Fibroblast of gingiva (primary cell): ENCODE data around the gene IFT81.
"Not testable (repeated sequence)": the region's sequence is repeated elsewhere in the genome, so short reads cannot be mapped to it uniquely, and the experiment has no call there.

Experiments used
- DNase-seq: peaks from one replicate; pipeline ENCODE4 v3.0.0-alpha.2; 2011; ENCODE audit warnings: low read depth

The IFT81 gene

GRCh38 chr12:110245369-110245772 is 121.2 kb downstream of the IFT81 start:
- no peak for DNase-seq

GRCh38 chr12:110246636-110247339 is 122.6 kb downstream of the IFT81 start:
- no peak for DNase-seq

GRCh38 chr12:110247340-110248095 is 123.4 kb downstream of the IFT81 start:
- no peak for DNase-seq

GRCh38 chr12:110248096-110248447 is 123.9 kb downstream of the IFT81 start:
- no peak for DNase-seq

GRCh38 chr12:110249105-110249504 is 124.9 kb downstream of the IFT81 start:
- DNase-seq, result peak; percentile 30

- peak; percentile 27 for DNase-seq
These were observed 125.6 kb downstream of the IFT81 start for GRCh38 chr12:110249716-110250225.

GRCh38 chr12:110251381-110251780 is 127.2 kb downstream of the IFT81 start:
- DNase-seq, result no peak

GRCh38 chr12:110252716-110253115 is 128.6 kb downstream of the IFT81 start:
- no peak for DNase-seq

GRCh38 chr12:110253176-110253575 is 129.0 kb downstream of the IFT81 start:
- peak; percentile 22 for DNase-seq

- no peak for DNase-seq
These were observed 130.9 kb downstream of the IFT81 start for GRCh38 chr12:110254971-110255540.

- DNase-seq, result not testable (repeated sequence)
These were observed 131.8 kb downstream of the IFT81 start for GRCh38 chr12:110255890-110256456.

GRCh38 chr12:110256780-110257431 is 132.7 kb downstream of the IFT81 start:
- DNase-seq, result no peak

- DNase-seq, result no peak
These were observed 134.3 kb downstream of the IFT81 start for GRCh38 chr12:110258466-110258865.

GRCh38 chr12:110262442-110263388 is 138.6 kb downstream of the IFT81 start:
- peak; percentile 62 for DNase-seq

- DNase-seq, result no peak
These were observed 142.3 kb downstream of the IFT81 start for GRCh38 chr12:110266381-110266960.

GRCh38 chr12:110266980-110267620 is 142.9 kb downstream of the IFT81 start:
- peak; percentile 68 for DNase-seq
